ENCODE data around the gene CENPK. TPM values are rescaled to one million over a fixed set of nuclear protein-coding genes. Genes with fewer than 3 reads are reported as not detected.

The CENPK gene
- total and polyA plus RNA-seq, 9 of the 15 experiments (the other 6 are each of a cell fraction or from before 2014, with no cell fraction given): 30.8 to 134 (median 69.0) TPM

GRCh38 chr5:65481635-65482295 is 81.2 kb downstream of the CENPK start, which contains the start of gene ADAMTS6 (continued):
- TF ChIP-seq SREBF1 (IDR thresholded peaks at IDR 0.05; ENCODE audit: borderline replicate concordance, low read depth, low read length) (no peak), L3MBTL2 (IDR thresholded peaks at IDR 0.05) (peak; percentile 33; the same call in 1 of the 2 replicates), NUFIP1 (IDR thresholded peaks at IDR 0.05; ENCODE audit: partially characterized antibody) (peak; percentile 53), CHD4 (IDR thresholded peaks at IDR 0.05; ENCODE audit: insufficient read depth, insufficient replicate concordance, low read depth, low read length, poor library complexity, severe bottlenecking) (peak; percentile 22), TFAP4 (CRISPR knock-in tag; IDR thresholded peaks at IDR 0.05; ENCODE audit: borderline replicate concordance) (peak; percentile 62; the same call in 1 of the 2 replicates), FOXP1 (CRISPR knock-in tag; IDR thresholded peaks at IDR 0.05) (no peak), HMGN3 (IDR thresholded peaks at IDR 0.05; ENCODE audit: borderline replicate concordance, extremely low read depth, insufficient read length, low read depth, low read length) (peak; percentile 26), ZNF699 (CRISPR knock-in tag; IDR thresholded peaks at IDR 0.05; ENCODE audit: insufficient replicate concordance) (no peak), PBX2 (CRISPR knock-in tag; IDR thresholded peaks at IDR 0.05; ENCODE audit: low read depth) (no peak), PBX2 (tag; conservative IDR thresholded peaks at IDR 0.05; ENCODE audit: low read depth) (no peak), PCBP1 (IDR thresholded peaks at IDR 0.05; ENCODE audit: low read depth, low read length, poor library complexity, severe bottlenecking) (no peak), KAT7 (CRISPR knock-in tag; IDR thresholded peaks at IDR 0.05; ENCODE audit: borderline replicate concordance) (no peak), E2F6 (IDR thresholded peaks at IDR 0.05; ENCODE audit: borderline replicate concordance in 1 of 2, extremely low read depth in 1 of 2, insufficient read depth in 1 of 2, insufficient read length in 1 of 2, low read depth in 1 of 2, low read length in 1 of 2, poor library complexity in 1 of 2, severe bottlenecking in 1 of 2) (peak; percentile 40 to 56), CREB5 (CRISPR knock-in tag; IDR thresholded peaks at IDR 0.05) (no peak), ZNF224 (CRISPR knock-in tag; IDR thresholded peaks at IDR 0.05) (no peak), TAF1 (IDR thresholded peaks at IDR 0.05; ENCODE audit: control insufficient read depth, extremely low read depth, insufficient read depth, low read length, severe bottlenecking) (peak; percentile 65), ZNF197 (CRISPR knock-in tag; IDR thresholded peaks at IDR 0.05; ENCODE audit: low read depth) (no peak), LEF1 (IDR thresholded peaks at IDR 0.05) (0 out of 2 replicates have a peak, but pooled peaks have one; percentile 42), SMAD1 (IDR thresholded peaks at IDR 0.05; ENCODE audit: low read depth, low read length, partially characterized antibody) (peak; percentile 32)

All from K562 (cell line).